Endothelial cell of umbilical vein (primary cell): Measurements from ENCODE around the gene MINDY4. TPM values are rescaled to one million over a fixed set of nuclear protein-coding genes. Genes with fewer than 3 reads are reported as not detected.

ENCODE experiments used
- BruUV-seq: library from RNA; stranded (reverse); fragments of 400-500 nt; replicated peaks from 2 replicates; lab custom pipeline; 2021; lab: Mats Ljungman, UMichigan
- CTCF ChIA-PET: fragments of 300-600, 350-600 bp; sonication (Branson Sonifier 250); formaldehyde crosslinking; loops from one replicate; lab custom pipeline; 2021; ENCODE audit warnings: antibody characterized with exemption, inconsistent platforms; lab: Charles Lee
- POLR2A ChIA-PET: fragments of 300-600, 350-600 bp; sonication (Branson Sonifier 250); formaldehyde crosslinking; loops from one replicate; lab custom pipeline; 2021; ENCODE audit warnings: antibody characterized with exemption, inconsistent platforms; lab: Charles Lee
- DNase-seq: peaks from one replicate; pipeline ENCODE4 v3.0.0-alpha.2; 2011; ENCODE audit warnings: low read depth, low spot score
- FAIRE-seq: peaks from 2 replicates; lab custom pipeline; 2011; peaks lifted over from hg19 to GRCh38; lab: Jason Lieb, UNC
- H2AFZ ChIP-seq: 2 replicates; pipeline ENCODE4 v1.6.0; 2012; ENCODE audit warnings: low read depth, low read length, control low read depth, inconsistent platforms
- H3K27ac ChIP-seq: 2 replicates; pipeline ENCODE4 v1.5.1; 2011; ENCODE audit warnings: low read depth, mild to moderate bottlenecking, control low read depth, low read length, moderate library complexity; ENCODE audit not compliant: insufficient read depth
- H3K27me3 ChIP-seq, 2 experiments: 2 replicates each; pipeline versions ENCODE4 v1.6.0 to v1.6.1; 2011; ENCODE audit warnings: low read length in 2 of 2, mixed read lengths in 1 of 2; ENCODE audit not compliant: control insufficient read depth in 2 of 2, insufficient read depth in 2 of 2
- H3K36me3 ChIP-seq, 2 experiments: 2 replicates in 1 of 2; 3 replicates in 1 of 2; pipeline ENCODE4 v1.5.1; 2011; ENCODE audit warnings: low read length in 2 of 2, mild to moderate bottlenecking in 1 of 2, moderate library complexity in 1 of 2; ENCODE audit not compliant: control insufficient read depth in 2 of 2, insufficient read depth in 2 of 2; ENCODE audit errors: extremely low read depth in 1 of 2
- H3K4me1 ChIP-seq: 3 replicates; pipeline ENCODE4 v1.5.1; 2011; ENCODE audit warnings: mild to moderate bottlenecking, low read length; ENCODE audit not compliant: control insufficient read depth, insufficient read depth; ENCODE audit errors: extremely low read depth
- H3K4me2 ChIP-seq: 2 replicates; pipeline ENCODE4 v1.6.1; 2011; ENCODE audit warnings: low read length, control low read depth, mixed read lengths; ENCODE audit not compliant: insufficient read depth
- H3K4me3 ChIP-seq, 3 experiments: fragments of 200-600 bp in 1 of 3; sonication (generic), shearing (Covaris generic) in 1 of 3; replicated peaks in 1 of 3; 2 replicates each; pipeline ENCODE4 v1.5.1; 2011 to 2016; ENCODE audit warnings: control low read depth in 3 of 3, low read length in 3 of 3, mild to moderate bottlenecking in 2 of 3, inconsistent platforms in 1 of 3, low read depth in 1 of 3, moderate library complexity in 1 of 3; ENCODE audit not compliant: insufficient read depth in 1 of 3
- H3K79me2 ChIP-seq: 2 replicates; pipeline ENCODE4 v1.6.0; 2012; ENCODE audit warnings: low read length, inconsistent platforms; ENCODE audit not compliant: control insufficient read depth, insufficient read depth
- H3K9ac ChIP-seq: replicated peaks from 2 replicates; pipeline ENCODE3; 2011; ENCODE audit warnings: low read length, control low read depth; ENCODE audit not compliant: insufficient read depth; ENCODE audit errors: extremely low read depth
- H3K9me1 ChIP-seq: replicated peaks from 3 replicates; pipeline ENCODE4 v1.6.0; 2011; ENCODE audit warnings: mild to moderate bottlenecking, low read length; ENCODE audit not compliant: control insufficient read depth, insufficient read depth; ENCODE audit errors: extremely low read depth
- H3K9me3 ChIP-seq: replicated peaks from 2 replicates; pipeline ENCODE4 v1.5.1; 2012; ENCODE audit warnings: low read length, inconsistent platforms; ENCODE audit not compliant: control insufficient read depth, insufficient read depth
- H4K20me1 ChIP-seq: replicated peaks from 2 replicates; pipeline ENCODE3; 2011; ENCODE audit warnings: mild to moderate bottlenecking, low read length; ENCODE audit not compliant: control insufficient read depth, insufficient read depth; ENCODE audit errors: extremely low read depth
- EZH2 ChIP-seq: IDR thresholded peaks from 2 replicates; pipeline ENCODE4 v1.6.1; 2012; ENCODE audit warnings: borderline replicate concordance, low read depth, mild to moderate bottlenecking, moderate library complexity, low read length, inconsistent platforms; ENCODE audit not compliant: severe bottlenecking
- FOS ChIP-seq: IDR thresholded peaks from 2 replicates; pipeline ENCODE4 v1.6.1; 2011; ENCODE audit warnings: mild to moderate bottlenecking, low read length, moderate library complexity, borderline replicate concordance; ENCODE audit not compliant: insufficient read depth
- GATA2 ChIP-seq: IDR thresholded peaks from 2 replicates; pipeline ENCODE4 v1.7.0; 2011; ENCODE audit warnings: low read depth, mild to moderate bottlenecking, moderate library complexity, mixed read lengths, low read length; ENCODE audit not compliant: insufficient read length, insufficient read depth
- JUN ChIP-seq: IDR thresholded peaks from 2 replicates; pipeline ENCODE4 v1.6.1; 2011; ENCODE audit warnings: borderline replicate concordance, low read depth; ENCODE audit not compliant: insufficient read length, insufficient read depth
- MYC ChIP-seq: IDR thresholded peaks from one replicate; pipeline ENCODE4 v1.6.1; 2011; ENCODE audit warnings: mild to moderate bottlenecking, low read depth, low read length
- POLR2A ChIP-seq: IDR thresholded peaks from 2 replicates; pipeline ENCODE4 v1.6.1; 2012; ENCODE audit warnings: low read depth, mild to moderate bottlenecking, control low read depth, low read length
- POLR2AphosphoS5 ChIP-seq: IDR thresholded peaks from 2 replicates; pipeline ENCODE4 v1.6.1; 2012; ENCODE audit warnings: low read depth, mild to moderate bottlenecking, control low read depth, low read length, moderate library complexity; ENCODE audit not compliant: insufficient read depth
- dilution Hi-C: fragments of 300-500 bp; cut with MboI; formaldehyde crosslinking; loops from one replicate; pipeline ENCODE4 v1.15.0; 2019; ENCODE audit warnings: low sequenced_read_pairs; ENCODE audit not compliant: extremely low pct_ligation_motif_present
- intact Hi-C: fragments of 100-400 bp; cut with micrococcal nuclease; formaldehyde crosslinking; loops from one replicate; pipeline ENCODE4 v1.10.0; 2022
- polyA plus RNA-seq, 4 experiments: library from polyadenylated mRNA; depleted of rRNA in 3 of 4; stranded (reverse) in 3 of 4; unstranded in 1 of 4; fragments of >200 nt; gene quantifications; 2 replicates each; pipeline versions ENCODE4 v1.2.1 to v1.2.3, GENCODE V29; 2011 to 2012; ENCODE audit warnings: missing spikeins in 1 of 4
- total RNA-seq: library from RNA; stranded (reverse); gene quantifications from 2 replicates; pipeline ENCODE4 v1.2.3, GENCODE V29; 2021
- TF ChIP-seq, protein P1 (sequence below): IDR thresholded peaks from 2 replicates; pipeline ENCODE4 v1.6.1; 2011; ENCODE audit not compliant: insufficient read depth, insufficient read length
- TF ChIP-seq, protein P2 (sequence below), 2 donors: IDR thresholded peaks; 1 replicate in 1 of 2; 2 replicates in 1 of 2; pipeline ENCODE4 v1.5.1; 2011; ENCODE audit warnings: low read length in 2 of 2, mild to moderate bottlenecking in 2 of 2, moderate library complexity in 2 of 2, control low read depth in 1 of 2, inconsistent platforms in 1 of 2, low read depth in 1 of 2; ENCODE audit not compliant: insufficient read depth in 1 of 2; ENCODE audit errors: extremely low read depth in 1 of 2

The MINDY4 gene
- total and polyA plus RNA-seq, 2 donors (not counting 3 experiments of a cell fraction or from before 2014, with no cell fraction given): 2.2 to 4.7 TPM

DNA sequence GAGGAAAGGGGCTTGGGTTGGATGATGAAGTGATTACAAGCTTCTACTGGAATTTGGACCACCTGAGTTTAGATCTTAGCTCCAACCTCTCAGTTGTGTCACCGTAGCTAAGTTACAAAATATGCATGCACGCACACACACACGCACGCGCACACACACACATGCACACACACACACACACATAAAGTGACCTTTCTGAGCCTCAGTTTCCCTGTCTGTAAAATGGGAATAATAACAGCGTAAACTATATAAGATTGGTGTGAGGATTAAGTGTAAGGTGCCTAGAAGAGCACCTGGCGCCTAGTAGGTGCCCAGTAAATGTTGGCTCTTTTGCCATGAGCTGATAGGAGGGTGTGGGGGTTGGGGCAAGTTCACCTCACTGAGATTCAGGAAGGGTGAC, 127.8 kb downstream of the MINDY4 start:
- H3K4me1 ChIP-seq: peaks cover 15% of the 10 kb centered on the region
- H3K4me2 ChIP-seq: no peak overlapping the region
- FAIRE-seq (no peak), DNase-seq (no peak)
- POLR2A ChIA-PET: no interaction called here
- no peak overlapping the region for H3K4me3 ChIP-seq
- no peak overlapping the region for H2AFZ ChIP-seq
- no peak overlapping the region for H3K27ac ChIP-seq
- no peaks in the 10 kb centered on the region for H3K79me2 ChIP-seq
- H3K9me3 ChIP-seq: no peaks in the 10 kb centered on the region
- no peak overlapping the region for H3K9ac ChIP-seq
- intact Hi-C loops: no loop called here
- dilution Hi-C loops: no loop called here
- H4K20me1 ChIP-seq: no peaks in the 10 kb centered on the region
- no peaks in the 10 kb centered on the region for H3K36me3 ChIP-seq
- peaks cover 0 to 3% of the 10 kb centered on the region in 2 experiments for H3K27me3 ChIP-seq
- BruUV-seq: no TSS peak
- CTCF ChIA-PET: interaction anchor here (1.0 to 1.8 kb wide), 6 partner anchors 9 to 224 kb away, joined by 3 to 7 read pairs (median 4); no protein-coding TSS in a partner anchor
- no peaks in the 10 kb centered on the region for H3K9me1 ChIP-seq
- no peak for TF ChIP-seq MYC
- no peak for TF ChIP-seq POLR2A
- no peak for TF ChIP-seq JUN
- no peak for TF ChIP-seq EZH2
- TF ChIP-seq, protein P1, sequence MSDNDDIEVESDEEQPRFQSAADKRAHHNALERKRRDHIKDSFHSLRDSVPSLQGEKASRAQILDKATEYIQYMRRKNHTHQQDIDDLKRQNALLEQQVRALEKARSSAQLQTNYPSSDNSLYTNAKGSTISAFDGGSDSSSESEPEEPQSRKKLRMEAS: no peak
- no peak for TF ChIP-seq POLR2AphosphoS5
- no peak for TF ChIP-seq FOS
- TF ChIP-seq, protein P2, sequence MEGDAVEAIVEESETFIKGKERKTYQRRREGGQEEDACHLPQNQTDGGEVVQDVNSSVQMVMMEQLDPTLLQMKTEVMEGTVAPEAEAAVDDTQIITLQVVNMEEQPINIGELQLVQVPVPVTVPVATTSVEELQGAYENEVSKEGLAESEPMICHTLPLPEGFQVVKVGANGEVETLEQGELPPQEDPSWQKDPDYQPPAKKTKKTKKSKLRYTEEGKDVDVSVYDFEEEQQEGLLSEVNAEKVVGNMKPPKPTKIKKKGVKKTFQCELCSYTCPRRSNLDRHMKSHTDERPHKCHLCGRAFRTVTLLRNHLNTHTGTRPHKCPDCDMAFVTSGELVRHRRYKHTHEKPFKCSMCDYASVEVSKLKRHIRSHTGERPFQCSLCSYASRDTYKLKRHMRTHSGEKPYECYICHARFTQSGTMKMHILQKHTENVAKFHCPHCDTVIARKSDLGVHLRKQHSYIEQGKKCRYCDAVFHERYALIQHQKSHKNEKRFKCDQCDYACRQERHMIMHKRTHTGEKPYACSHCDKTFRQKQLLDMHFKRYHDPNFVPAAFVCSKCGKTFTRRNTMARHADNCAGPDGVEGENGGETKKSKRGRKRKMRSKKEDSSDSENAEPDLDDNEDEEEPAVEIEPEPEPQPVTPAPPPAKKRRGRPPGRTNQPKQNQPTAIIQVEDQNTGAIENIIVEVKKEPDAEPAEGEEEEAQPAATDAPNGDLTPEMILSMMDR (IDR thresholded peaks at IDR 0.05; ENCODE audit: extremely low read depth in 1 of 2, insufficient read depth in 1 of 2, low read depth in 1 of 2, low read length in 2 of 2): no peak
- no peak for TF ChIP-seq GATA2
